SK-N-MC (cell line): Measurements from ENCODE around the gene MPC1.
"Not testable (repeated sequence)": the region's sequence is repeated elsewhere in the genome, so short reads cannot be mapped to it uniquely, and the experiment has no call there.

Source experiments
- DNase-seq: peaks from one replicate; pipeline ENCODE4 v3.0.0-alpha.2; 2011; ENCODE audit warnings: low read depth, low spot score
- H3K27ac ChIP-seq: fragments of 200-600 bp; sonication (generic); 2 replicates; pipeline ENCODE4 v1.5.1; 2016; ENCODE audit warnings: mixed run types
- H3K36me3 ChIP-seq: fragments of 200-600 bp; sonication (generic); 2 replicates; pipeline ENCODE4 v1.6.1; 2017; ENCODE audit warnings: antibody characterized with exemption, low read length, mixed read lengths; ENCODE audit not compliant: insufficient read depth
- H3K4me3 ChIP-seq: fragments of 200-600 bp; sonication (generic); 2 replicates; pipeline ENCODE4 v1.5.1; 2016
- H3K9ac ChIP-seq: fragments of 200-600 bp; sonication (generic); 2 replicates; pipeline ENCODE4 v1.8.0; 2017; ENCODE audit warnings: mixed run types, mixed read lengths; ENCODE audit not compliant: insufficient read length
- H3K9me3 ChIP-seq: fragments of 200-600 bp; sonication (generic); 2 replicates; pipeline ENCODE4 v1.6.1; 2017; ENCODE audit warnings: low read depth, mild to moderate bottlenecking, antibody characterized with exemption, low read length, moderate library complexity, mixed read lengths
- EZH2 ChIP-seq: fragments of 200-600 bp; sonication (generic); IDR thresholded peaks from one replicate; pipeline ENCODE4 v1.6.1; 2017; ENCODE audit warnings: antibody characterized with exemption
- FOXP2 ChIP-seq: optimal IDR thresholded peaks from 2 replicates; pipeline ENCODE3; 2011; ENCODE audit warnings: mild to moderate bottlenecking, moderate library complexity; ENCODE audit not compliant: insufficient read depth; ENCODE audit errors: extremely low read length, control extremely low read depth
- POLR2AphosphoS5 ChIP-seq: IDR thresholded peaks from 2 replicates; pipeline ENCODE4 v1.6.1; 2012; ENCODE audit warnings: mild to moderate bottlenecking, low read depth, low read length, borderline replicate concordance

MPC1 gene

GRCh38 chr6:166398348-166398747, 15.6 kb upstream of the MPC1 start:
- no peaks in the 10 kb centered on the region for H3K9me3 ChIP-seq
- TF ChIP-seq POLR2AphosphoS5, result no peak
- TF ChIP-seq EZH2, result no peak
- no peak for TF ChIP-seq FOXP2

GRCh38 chr6:166397849-166398248, 15.1 kb upstream of the MPC1 start:
- TF ChIP-seq EZH2 (no peak), FOXP2 (no peak), POLR2AphosphoS5 (no peak)
- DNase-seq, result no peak
- H3K9ac ChIP-seq, result no peak overlapping the region
- no peak overlapping the region for H3K27ac ChIP-seq
- no peaks in the 10 kb centered on the region for H3K36me3 ChIP-seq
- no peaks in the 10 kb centered on the region for H3K9me3 ChIP-seq
- no peak overlapping the region for H3K4me3 ChIP-seq

More at GRCh38 chr6:166398348-166398747, 15.6 kb upstream of the MPC1 start:
- H3K4me3 ChIP-seq, result no peak overlapping the region
- no peaks in the 10 kb centered on the region for H3K36me3 ChIP-seq
- H3K9ac ChIP-seq, result no peak overlapping the region
- H3K27ac ChIP-seq, result no peak overlapping the region
- no peak for DNase-seq

- H3K36me3 ChIP-seq, result no peaks in the 10 kb centered on the region
These were observed 13.0 kb upstream of the MPC1 start for GRCh38 chr6:166395778-166396177.

GRCh38 chr6:166395351-166395750, 12.6 kb upstream of the MPC1 start:
- no peak for DNase-seq
- no peak overlapping the region for H3K27ac ChIP-seq
- no peak overlapping the region for H3K4me3 ChIP-seq
- TF ChIP-seq POLR2AphosphoS5 (no peak), EZH2 (no peak), FOXP2 (no peak)
- no peak overlapping the region for H3K9ac ChIP-seq
- no peaks in the 10 kb centered on the region for H3K36me3 ChIP-seq
- H3K9me3 ChIP-seq, result no peaks in the 10 kb centered on the region

More at GRCh38 chr6:166395778-166396177, 13.0 kb upstream of the MPC1 start:
- H3K27ac ChIP-seq, result no peak overlapping the region
- H3K9me3 ChIP-seq, result no peaks in the 10 kb centered on the region
- H3K4me3 ChIP-seq, result no peak overlapping the region
- no peak overlapping the region for H3K9ac ChIP-seq
- DNase-seq, result no peak
- TF ChIP-seq FOXP2 (no peak), EZH2 (no peak), POLR2AphosphoS5 (no peak)

GRCh38 chr6:166394036-166394892, 11.5 kb upstream of the MPC1 start:
- no peak for DNase-seq
- H3K9ac ChIP-seq, result no peak overlapping the region
- no peaks in the 10 kb centered on the region for H3K36me3 ChIP-seq
- no peak overlapping the region for H3K4me3 ChIP-seq
- no peaks in the 10 kb centered on the region for H3K9me3 ChIP-seq
- H3K27ac ChIP-seq, result no peak overlapping the region
- TF ChIP-seq POLR2AphosphoS5, result no peak
- no peak for TF ChIP-seq EZH2
- TF ChIP-seq FOXP2, result no peak

- DNase-seq, result no peak
- no peak overlapping the region for H3K9ac ChIP-seq
- no peak overlapping the region for H3K27ac ChIP-seq
- no peaks in the 10 kb centered on the region for H3K9me3 ChIP-seq
- no peak for TF ChIP-seq POLR2AphosphoS5
- no peak for TF ChIP-seq FOXP2
- TF ChIP-seq EZH2, result no peak
- H3K36me3 ChIP-seq, result no peaks in the 10 kb centered on the region
- H3K4me3 ChIP-seq, result no peak overlapping the region
These were observed 10.7 kb upstream of the MPC1 start for GRCh38 chr6:166393535-166393823.

GRCh38 chr6:166392755-166393534, 10.2 kb upstream of the MPC1 start:
- not testable (repeated sequence) for DNase-seq, H3K4me3 ChIP-seq, H3K9me3 ChIP-seq, H3K9ac ChIP-seq, H3K27ac ChIP-seq, H3K36me3 ChIP-seq

GRCh38 chr6:166389119-166389518, 6.4 kb upstream of the MPC1 start:
- H3K36me3 ChIP-seq, result no peaks in the 10 kb centered on the region
- H3K9ac ChIP-seq, result no peak overlapping the region
- no peak overlapping the region for H3K4me3 ChIP-seq
- no peak for DNase-seq
- TF ChIP-seq POLR2AphosphoS5 (no peak), EZH2 (no peak), FOXP2 (no peak)
- H3K27ac ChIP-seq, result no peak overlapping the region
- no peaks in the 10 kb centered on the region for H3K9me3 ChIP-seq
